ENCODE data around the gene HLA-DOA.

Gene HLA-DOA

DNA sequence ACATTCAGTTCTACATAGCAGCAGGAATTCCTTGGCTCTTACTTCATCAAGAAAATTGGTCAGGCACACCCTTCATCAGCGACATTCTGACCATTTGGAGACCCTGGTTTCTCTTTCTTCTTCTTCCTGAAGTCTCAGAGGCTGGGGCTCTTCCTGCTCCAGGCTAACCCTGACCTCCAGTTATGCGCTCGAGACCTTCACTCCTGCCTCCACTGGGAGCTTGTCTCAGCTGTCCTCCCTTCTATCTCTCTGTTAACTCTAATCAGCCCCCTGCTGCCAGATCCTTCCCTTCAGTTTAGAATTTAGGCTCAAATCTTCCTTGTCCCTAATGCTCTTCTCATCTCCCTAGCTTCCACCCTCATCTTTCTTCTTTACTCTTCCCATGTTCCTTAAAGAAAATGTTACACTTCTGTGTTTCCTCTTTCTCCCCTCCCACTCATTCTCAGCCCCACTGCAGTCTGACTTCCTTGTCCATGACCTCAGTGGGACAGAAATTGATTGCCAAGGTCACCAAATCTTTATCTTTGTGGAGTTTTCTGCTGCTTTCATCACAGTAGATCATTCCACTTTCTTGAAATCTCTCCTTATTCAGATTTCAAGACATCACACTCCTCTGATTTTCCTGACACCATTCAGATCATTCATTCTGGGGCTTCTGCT, 8.4 kb upstream of the HLA-DOA start:
- TF ChIP-seq POLR2AphosphoS5 (IDR thresholded peaks at IDR 0.05; ENCODE audit: low read depth, low read length): no peak
- TF ChIP-seq TAF1 (IDR thresholded peaks at IDR 0.05; ENCODE audit: borderline replicate concordance, insufficient read depth, low read length): no peak
- no peak for TF ChIP-seq SIN3A (IDR thresholded peaks at IDR 0.05; ENCODE audit: borderline replicate concordance, insufficient read depth, low read length)
- no peak for TF ChIP-seq REST (IDR thresholded peaks at IDR 0.05; ENCODE audit: insufficient read depth in 1 of 2, low read depth in 2 of 2, low read length in 2 of 2)
- no peak for TF ChIP-seq FOXP2 (optimal IDR thresholded peaks at IDR 0.05; ENCODE audit: borderline replicate concordance, extremely low read depth, extremely low read length, insufficient read depth)

DNA sequence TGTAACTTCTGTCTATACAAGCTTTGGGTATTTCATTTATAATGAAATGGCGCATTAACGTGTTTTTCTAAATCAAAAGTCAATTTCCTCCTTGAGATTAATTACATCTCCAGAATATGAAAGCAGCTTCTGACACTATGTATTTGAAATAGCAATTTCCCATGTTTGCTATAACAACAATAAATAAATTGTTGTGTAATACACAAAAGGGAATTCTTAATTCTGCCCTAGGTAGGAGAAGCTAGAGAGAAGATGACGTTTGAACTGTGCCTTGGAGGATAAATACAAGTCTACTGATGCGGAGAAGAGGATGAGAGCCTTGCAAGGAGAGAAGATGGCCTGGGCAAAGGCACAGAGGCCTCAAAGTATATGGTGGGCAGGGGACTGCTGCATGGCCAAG, 7.6 kb upstream of the HLA-DOA start:
- TF ChIP-seq TAF1 (IDR thresholded peaks at IDR 0.05; ENCODE audit: borderline replicate concordance, insufficient read depth, low read length): no peak
- no peak for TF ChIP-seq POLR2AphosphoS5 (IDR thresholded peaks at IDR 0.05; ENCODE audit: low read depth, low read length)
- no peak for TF ChIP-seq REST (IDR thresholded peaks at IDR 0.05; ENCODE audit: insufficient read depth in 1 of 2, low read depth in 2 of 2, low read length in 2 of 2)
- TF ChIP-seq SIN3A (IDR thresholded peaks at IDR 0.05; ENCODE audit: borderline replicate concordance, insufficient read depth, low read length): no peak
- TF ChIP-seq FOXP2 (optimal IDR thresholded peaks at IDR 0.05; ENCODE audit: borderline replicate concordance, extremely low read depth, extremely low read length, insufficient read depth): no peak

- TF ChIP-seq SIN3A (IDR thresholded peaks at IDR 0.05; ENCODE audit: borderline replicate concordance, insufficient read depth, low read length): no peak
- TF ChIP-seq REST (IDR thresholded peaks at IDR 0.05; ENCODE audit: insufficient read depth in 1 of 2, low read depth in 2 of 2, low read length in 2 of 2): no peak
Observed at GRCh38 chr6:33015798-33016197, 6.4 kb upstream of the HLA-DOA start.

- TF ChIP-seq POLR2AphosphoS5 (IDR thresholded peaks at IDR 0.05; ENCODE audit: low read depth, low read length) (no peak), TAF1 (IDR thresholded peaks at IDR 0.05; ENCODE audit: borderline replicate concordance, insufficient read depth, low read length) (no peak), SIN3A (IDR thresholded peaks at IDR 0.05; ENCODE audit: borderline replicate concordance, insufficient read depth, low read length) (no peak), REST (IDR thresholded peaks at IDR 0.05; ENCODE audit: insufficient read depth in 1 of 2, low read depth in 2 of 2, low read length in 2 of 2) (no peak), FOXP2 (optimal IDR thresholded peaks at IDR 0.05; ENCODE audit: borderline replicate concordance, extremely low read depth, extremely low read length, insufficient read depth) (no peak)
Observed at GRCh38 chr6:33014841-33015634, 5.6 kb upstream of the HLA-DOA start.

Data from PFSK-1 (cell line).